SU-DHL-6 (cell line): ENCODE measurements around the gene PWWP2A.

Experiments used
- H2AFZ ChIP-seq: fragments of 200-600 bp; sonication (generic); 2 replicates; pipeline ENCODE4 v1.6.1; 2014; ENCODE audit warnings: low read depth, mild to moderate bottlenecking, moderate library complexity, mixed read lengths, antibody characterized with exemption, low read length; ENCODE audit not compliant: severe bottlenecking
- H3F3A ChIP-seq: fragments of 200-600 bp; shearing (Covaris generic); 2 replicates; pipeline ENCODE4 v1.6.0; 2016; ENCODE audit warnings: antibody characterized with exemption, mild to moderate bottlenecking; ENCODE audit not compliant: insufficient read depth
- H3K27ac ChIP-seq: fragments of 200-600 bp; sonication (generic); 2 replicates; pipeline ENCODE4 v1.5.1; 2016; ENCODE audit warnings: low read depth, mild to moderate bottlenecking, low read length, moderate library complexity, mixed read lengths
- H3K27me3 ChIP-seq: fragments of 200-600 bp; sonication (generic), shearing (Covaris generic); 2 replicates; pipeline ENCODE4 v1.6.0; 2014; ENCODE audit warnings: mild to moderate bottlenecking, low read length
- H3K36me3 ChIP-seq: fragments of 200-600 bp; sonication (generic); 2 replicates; pipeline ENCODE4 v1.6.1; 2014; ENCODE audit warnings: mild to moderate bottlenecking, low read length, mixed read lengths
- H3K4me2 ChIP-seq: fragments of 300-600, 200-600 bp; shearing (Covaris generic), sonication (generic); 2 replicates; pipeline ENCODE4 v1.6.0; 2014; ENCODE audit warnings: low read length, low read depth, mild to moderate bottlenecking; ENCODE audit not compliant: poor library complexity, severe bottlenecking
- H3K4me3 ChIP-seq: fragments of 200-600 bp; sonication (generic); 2 replicates; pipeline ENCODE4 v1.5.1; 2014; ENCODE audit warnings: antibody characterized with exemption, low read length, mild to moderate bottlenecking, mixed read lengths; ENCODE audit not compliant: insufficient read depth, poor library complexity, severe bottlenecking
- H3K79me2 ChIP-seq: fragments of 200-600 bp; sonication (generic); 2 replicates; pipeline ENCODE4 v1.6.1; 2014; ENCODE audit warnings: mild to moderate bottlenecking, low read length, moderate library complexity; ENCODE audit not compliant: insufficient read depth
- H3K9ac ChIP-seq: fragments of 200-600 bp; sonication (generic); 2 replicates; pipeline ENCODE4 v1.7.0; 2014; ENCODE audit warnings: mild to moderate bottlenecking, low read length
- H3K9me2 ChIP-seq: fragments of 200-600 bp; sonication (generic); replicated peaks from 2 replicates; pipeline ENCODE4 v1.6.1; 2014; ENCODE audit warnings: low read length; ENCODE audit not compliant: insufficient read depth
- H3K9me3 ChIP-seq: fragments of 200-600 bp; sonication (generic); 2 replicates; pipeline ENCODE4 v1.6.1; 2014; ENCODE audit warnings: low read length, mixed read lengths; ENCODE audit not compliant: insufficient read depth
- H4K20me1 ChIP-seq: fragments of 200-600 bp; sonication (generic); 2 replicates; pipeline ENCODE4 v1.6.1; 2014; ENCODE audit warnings: low read depth, mild to moderate bottlenecking, antibody characterized with exemption, low read length, moderate library complexity, mixed read lengths
- CTCF ChIP-seq: fragments of 200-600 bp; sonication (generic); IDR thresholded peaks from one replicate; pipeline ENCODE4 v1.5.1; 2017; ENCODE audit warnings: antibody characterized with exemption, mild to moderate bottlenecking, low read length, moderate library complexity; ENCODE audit not compliant: insufficient read depth, poor library complexity, severe bottlenecking
- EZH2phosphoT487 ChIP-seq: fragments of 200-600 bp; sonication (generic), shearing (Covaris generic); conservative IDR thresholded peaks from 2 replicates; pipeline ENCODE4 v1.6.1; 2018; ENCODE audit warnings: mild to moderate bottlenecking, antibody characterized with exemption, low read length, moderate library complexity, mixed read lengths

PWWP2A gene

GRCh38 chr5:160087199-160087598 lies 32.1 kb downstream of the PWWP2A start:
- Histone ChIP-seq H3K27me3 (no peaks in the 10 kb centered on the region), H2AFZ (no peak overlapping the region), H3K9me3 (no peaks in the 10 kb centered on the region), H3K4me2 (no peak overlapping the region), H3K36me3 (peaks cover 8% of the 10 kb centered on the region; the same call in 1 of the 2 replicates), H3K9ac (no peak overlapping the region), H4K20me1 (no peaks in the 10 kb centered on the region), H3F3A (peaks cover 5% of the 10 kb centered on the region; the same call in 1 of the 2 replicates), H3K4me3 (no peak overlapping the region), H3K79me2 (no peaks in the 10 kb centered on the region), H3K27ac (no peak overlapping the region), H3K9me2 (no peaks in the 10 kb centered on the region)
- TF ChIP-seq CTCF (no peak), EZH2phosphoT487 (no peak)

GRCh38 chr5:160084144-160084543 lies 35.1 kb downstream of the PWWP2A start:
- Histone ChIP-seq H2AFZ (no peak overlapping the region), H3K9me3 (no peaks in the 10 kb centered on the region), H3K79me2 (no peaks in the 10 kb centered on the region), H3K4me2 (no peak overlapping the region), H3K27ac (no peak overlapping the region), H3K36me3 (no peaks in the 10 kb centered on the region), H3K9ac (no peak overlapping the region), H3K4me3 (no peak overlapping the region), H3K9me2 (no peaks in the 10 kb centered on the region), H3K27me3 (no peaks in the 10 kb centered on the region), H3F3A (no peaks in the 10 kb centered on the region), H4K20me1 (no peaks in the 10 kb centered on the region)
- TF ChIP-seq EZH2phosphoT487 (no peak), CTCF (no peak)

GRCh38 chr5:160083501-160083900 lies 35.7 kb downstream of the PWWP2A start:
- Histone ChIP-seq H3K9me3 (no peaks in the 10 kb centered on the region), H3K79me2 (no peaks in the 10 kb centered on the region), H3K4me3 (no peak overlapping the region), H3K9ac (no peak overlapping the region), H3K27me3 (no peaks in the 10 kb centered on the region), H3K36me3 (no peaks in the 10 kb centered on the region), H4K20me1 (no peaks in the 10 kb centered on the region), H3F3A (no peaks in the 10 kb centered on the region), H2AFZ (no peak overlapping the region), H3K4me2 (no peak overlapping the region), H3K9me2 (no peaks in the 10 kb centered on the region), H3K27ac (no peak overlapping the region)
- no peak for TF ChIP-seq CTCF
- no peak for TF ChIP-seq EZH2phosphoT487
